HepG2 (cell line): ENCODE measurements around the gene SERPINA9. TPM values are rescaled to one million over a fixed set of nuclear protein-coding genes. Genes with fewer than 3 reads are reported as not detected.

Experiments used
- ATAC-seq: fragments of 200-7000 bp; cut with Tn5 transposase; 3 replicates; pipeline ENCODE4 v1.9.1; 2020; ENCODE audit warnings: mild to moderate bottlenecking, moderate library complexity
- BruUV-seq: library from RNA; stranded (reverse); fragments of 400-500 nt; replicated peaks from 2 replicates; lab custom pipeline; 2021; lab: Mats Ljungman, UMichigan
- CTCF ChIA-PET: fragments of 300-600 bp; formaldehyde crosslinking; extraction: SDS; loops from one replicate; lab custom pipeline; 2021; ENCODE audit warnings: low total read pairs, inconsistent platforms, low intra/inter-chr PET ratio; lab: Yijun Ruan, JAX
- POLR2A ChIA-PET: fragments of 350-600 bp; sonication (Branson Sonifier 250); formaldehyde crosslinking; loops from one replicate; lab custom pipeline; 2020; ENCODE audit warnings: antibody characterized with exemption, inconsistent platforms; lab: Yijun Ruan, JAX
- DNase-seq: peaks from one replicate; pipeline ENCODE4 v3.0.0-alpha.2; 2015; ENCODE audit warnings: low spot score
- FAIRE-seq: peaks from 3 replicates; lab custom pipeline; 2011; peaks lifted over from hg19 to GRCh38; lab: Jason Lieb, UNC
- H2AFZ ChIP-seq: one replicate; pipeline ENCODE4 v1.6.1; 2011; ENCODE audit warnings: low read length, inconsistent platforms
- H3K27ac ChIP-seq: fragments of 300-600 bp; 3 replicates; pipeline ENCODE4 v1.8.0; 2011; ENCODE audit warnings: mixed run types, mild to moderate bottlenecking, mixed read lengths, low read length, inconsistent platforms; ENCODE audit not compliant: insufficient read depth; ENCODE audit errors: extremely low read length
- H3K27me3 ChIP-seq, 2 experiments: fragments of 200-600 bp in 1 of 2; 2 replicates in 1 of 2; 3 replicates in 1 of 2; pipeline versions ENCODE4 v1.6.0 to v1.8.0; 2011; ENCODE audit warnings: low read length in 2 of 2, mild to moderate bottlenecking in 2 of 2, moderate library complexity in 2 of 2, inconsistent platforms in 1 of 2; ENCODE audit not compliant: insufficient read depth in 2 of 2, control insufficient read depth in 1 of 2
- H3K36me3 ChIP-seq, 2 experiments: fragments of 200-600 bp in 1 of 2; replicated peaks in 1 of 2; 2 replicates in 1 of 2; 3 replicates in 1 of 2; pipeline versions ENCODE4 v1.5.1 to v1.8.0; 2011; ENCODE audit warnings: low read length in 2 of 2, inconsistent platforms in 1 of 2; ENCODE audit not compliant: insufficient read depth in 2 of 2, control insufficient read depth in 1 of 2
- H3K4me1 ChIP-seq: 2 replicates; pipeline ENCODE4 v1.5.1; 2012; ENCODE audit warnings: low read length, inconsistent platforms; ENCODE audit not compliant: insufficient read depth
- H3K4me2 ChIP-seq: 2 replicates; pipeline ENCODE4 v1.6.0; 2011; ENCODE audit warnings: low read depth, low read length, inconsistent platforms
- H3K4me3 ChIP-seq, 3 experiments: fragments of 200-600 bp in 1 of 3; sonication (generic), shearing (Covaris generic) in 1 of 3; replicated peaks in 1 of 3; 2 replicates each; pipeline ENCODE4 v1.5.1; 2011 to 2016; ENCODE audit warnings: low read length in 3 of 3, inconsistent platforms in 2 of 3, low read depth in 2 of 3, mild to moderate bottlenecking in 2 of 3, control low read depth in 1 of 3, mixed read lengths in 1 of 3; ENCODE audit not compliant: insufficient read depth in 1 of 3
- H3K79me2 ChIP-seq: one replicate; pipeline ENCODE4 v1.6.1; 2011; ENCODE audit warnings: low read length, inconsistent platforms; ENCODE audit not compliant: insufficient read depth
- H3K9ac ChIP-seq: 2 replicates; pipeline ENCODE4 v1.6.0; 2011; ENCODE audit warnings: mild to moderate bottlenecking, low read depth, low read length, inconsistent platforms; ENCODE audit not compliant: insufficient read depth
- H3K9me3 ChIP-seq: 2 replicates; pipeline ENCODE4 v1.5.1; 2012; ENCODE audit warnings: mild to moderate bottlenecking, low read length
- H4K20me1 ChIP-seq: 2 replicates; pipeline ENCODE4 v1.6.0; 2011; ENCODE audit warnings: inconsistent platforms, mild to moderate bottlenecking, low read length, moderate library complexity; ENCODE audit not compliant: insufficient read depth
- ATF1 ChIP-seq: IDR thresholded peaks from 2 replicates; pipeline ENCODE4 v1.6.1; 2016; ENCODE audit warnings: mild to moderate bottlenecking, control low read depth
- JUN ChIP-seq: sonication (generic); formaldehyde crosslinking; IDR thresholded peaks from 2 replicates; pipeline ENCODE4 v1.4.0; 2020; ENCODE audit warnings: mild to moderate bottlenecking, missing genetic modification reagents
- MEIS1 ChIP-seq: sonication (generic); formaldehyde crosslinking; IDR thresholded peaks from 2 replicates; pipeline ENCODE4 v1.9.0; 2021; ENCODE audit warnings: mild to moderate bottlenecking, missing genetic modification reagents, moderate library complexity, borderline replicate concordance
- NFIC ChIP-seq: IDR thresholded peaks from 2 replicates; pipeline ENCODE4 v1.6.1; 2012; ENCODE audit warnings: mild to moderate bottlenecking, low read length, inconsistent platforms
- RNF2 ChIP-seq: fragments of 450-650 bp; conservative IDR thresholded peaks from 2 replicates; pipeline ENCODE4 v1.6.1; 2016; ENCODE audit warnings: low read depth
- SALL1 ChIP-seq: sonication (generic); formaldehyde crosslinking; IDR thresholded peaks from 2 replicates; pipeline ENCODE4 v1.8.0; 2022; ENCODE audit warnings: mild to moderate bottlenecking, missing genetic modification reagents
- SRY ChIP-seq: sonication (generic); formaldehyde crosslinking; IDR thresholded peaks from 2 replicates; pipeline ENCODE4 v1.8.0; 2022; ENCODE audit warnings: mild to moderate bottlenecking, missing genetic modification reagents
- TARDBP ChIP-seq: sonication (generic); formaldehyde crosslinking; IDR thresholded peaks from 2 replicates; pipeline ENCODE4 v1.8.0; 2022; ENCODE audit warnings: mild to moderate bottlenecking, missing genetic modification reagents
- TBX2 ChIP-seq: sonication (generic); formaldehyde crosslinking; IDR thresholded peaks from 2 replicates; pipeline ENCODE4 v1.5.0; 2020; ENCODE audit warnings: missing genetic modification reagents, mild to moderate bottlenecking, borderline replicate concordance
- TP53 ChIP-seq: sonication (generic); formaldehyde crosslinking; conservative IDR thresholded peaks from 2 replicates; pipeline ENCODE4 v1.4.0; 2020; ENCODE audit warnings: missing genetic modification reagents
- ZFP36 ChIP-seq: fragments of 150-350 bp; IDR thresholded peaks from 2 replicates; pipeline ENCODE4 v1.6.1; 2018; ENCODE audit warnings: borderline replicate concordance, low read length, low read depth; ENCODE audit not compliant: partially characterized antibody
- ZNF296 ChIP-seq: sonication (generic); formaldehyde crosslinking; conservative IDR thresholded peaks from 2 replicates; pipeline ENCODE4 v1.5.0; 2020; ENCODE audit warnings: mild to moderate bottlenecking, missing genetic modification reagents
- ZNF431 ChIP-seq: sonication (generic); formaldehyde crosslinking; IDR thresholded peaks from 2 replicates; pipeline ENCODE4 v1.9.0; 2022; ENCODE audit warnings: missing genetic modification reagents, low read depth, mild to moderate bottlenecking, borderline replicate concordance
- ZNF557 ChIP-seq: sonication (generic); formaldehyde crosslinking; IDR thresholded peaks from 2 replicates; pipeline ENCODE4 v1.4.0; 2020; ENCODE audit warnings: missing genetic modification reagents
- ZNF563 ChIP-seq: sonication (generic); formaldehyde crosslinking; IDR thresholded peaks from 2 replicates; pipeline ENCODE4 v1.8.0; 2022; ENCODE audit warnings: mild to moderate bottlenecking, moderate library complexity, missing genetic modification reagents
- ZNF672 ChIP-seq: sonication (generic); formaldehyde crosslinking; IDR thresholded peaks from 2 replicates; pipeline ENCODE4 v1.8.1; 2022; ENCODE audit warnings: missing genetic modification reagents
- ZNF792 ChIP-seq: IDR thresholded peaks from 2 replicates; pipeline ENCODE4 v1.6.1; 2016
- WGBS: methylation state at CpG from one replicate; pipeline ENCODE4 v1.1.6; 2017; ENCODE audit warnings: low lambda C conversion rate; 5-methylcytosine and 5-hydroxymethylcytosine counted together
- in situ Hi-C: cut with HindIII; loops from 2 replicates; pipeline ENCODE4 v1.10.0; 2017; ENCODE audit warnings: low pct_unique_long_range_greater_than_20kb; ENCODE audit not compliant: extremely low pct_ligation_motif_present
- intact Hi-C: fragments of 100-400 bp; cut with micrococcal nuclease; formaldehyde crosslinking; loops from one replicate; pipeline ENCODE4 v1.10.0; 2022; ENCODE audit not compliant: unreplicated experiment
- polyA plus RNA-seq, 8 experiments: library from polyadenylated mRNA; depleted of rRNA in 3 of 8; stranded (reverse) in 7 of 8; unstranded in 1 of 8; fragments of >200 nt; fragmentation: Illumina TruSeq in 4 of 8; extraction: Trizol in 4 of 8; gene quantifications; 2 replicates each; pipeline versions ENCODE4 v1.2.1 to v1.2.3, GENCODE V29; 2011 to 2016; ENCODE audit warnings: low read depth in 4 of 8, missing spikeins in 1 of 8, mixed read lengths in 1 of 8; ENCODE audit not compliant: insufficient read depth in 1 of 8
- total RNA-seq, 5 experiments: library from RNA; depleted of rRNA; stranded (reverse); fragments of >200 nt; fragmentation: Illumina TruSeq; extraction: Trizol; gene quantifications; 2 replicates each; pipeline ENCODE4 v1.2.3, GENCODE V29; 2016; ENCODE audit warnings: low read depth in 1 of 5
- TF ChIP-seq, protein P1 (sequence below): sonication (generic); formaldehyde crosslinking; IDR thresholded peaks from 2 replicates; pipeline ENCODE4 v1.4.0; 2020; ENCODE audit warnings: missing genetic modification reagents, low read depth, mild to moderate bottlenecking, borderline replicate concordance
- TF ChIP-seq, protein P2 (sequence below): sonication (generic); formaldehyde crosslinking; IDR thresholded peaks from 2 replicates; pipeline ENCODE4 v1.5.1; 2020; ENCODE audit warnings: missing genetic modification reagents, mild to moderate bottlenecking, borderline replicate concordance
- TF ChIP-seq, protein P3 (sequence below): sonication (generic); formaldehyde crosslinking; IDR thresholded peaks from 2 replicates; pipeline ENCODE4 v1.5.0; 2020; ENCODE audit warnings: missing genetic modification reagents
- TF ChIP-seq, protein P4 (sequence below): sonication (generic); formaldehyde crosslinking; IDR thresholded peaks from 2 replicates; pipeline ENCODE4 v1.4.0; 2020; ENCODE audit warnings: missing genetic modification reagents

Gene SERPINA9
- total and polyA plus RNA-seq, 2 of the 13 experiments (the other 11 are each of a cell fraction or from before 2014, with no cell fraction given): 0.21 TPM; not detected in 1

DNA sequence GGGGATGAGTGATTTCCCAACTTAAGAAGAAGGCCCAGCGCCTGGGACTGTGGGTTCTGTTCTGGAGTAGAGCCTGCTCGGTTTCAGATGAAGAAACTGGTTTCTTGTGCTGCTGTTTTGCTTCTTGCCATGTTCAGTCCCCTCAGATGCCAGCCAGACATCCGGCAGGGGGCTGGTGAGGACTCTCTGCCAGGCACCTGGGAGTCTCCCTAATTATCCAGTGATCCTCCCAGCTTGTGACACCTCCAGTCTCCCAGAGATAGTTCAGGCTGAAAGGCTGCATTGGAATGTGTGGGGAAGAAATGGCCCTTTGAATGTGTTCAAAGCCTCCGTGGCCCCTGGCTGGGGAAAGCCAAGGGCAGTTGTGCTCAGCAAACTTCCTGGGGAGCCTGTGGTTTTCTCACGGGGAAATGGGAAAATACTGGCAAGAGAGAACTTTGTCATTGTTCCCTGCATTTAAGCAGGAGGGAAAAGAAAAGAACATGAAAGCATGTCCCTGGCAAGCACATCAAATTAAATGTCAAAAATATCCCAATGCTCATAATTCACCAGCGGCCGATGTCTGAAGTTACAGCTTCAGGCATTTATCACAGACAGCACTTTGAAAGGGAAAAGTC, 41.8 kb upstream of the SERPINA9 start (continued):
- TF ChIP-seq ZNF792 (CRISPR knock-in tag): no peak
- peak; percentile 56; the same call in 1 of the 2 replicates for TF ChIP-seq NFIC
- peak; percentile 94 for TF ChIP-seq TBX2
- TF ChIP-seq TARDBP (CRISPR knock-in tag): 0 out of 2 replicates have a peak, but pooled peaks have one; percentile 32
- TF ChIP-seq RNF2: no peak

DNA sequence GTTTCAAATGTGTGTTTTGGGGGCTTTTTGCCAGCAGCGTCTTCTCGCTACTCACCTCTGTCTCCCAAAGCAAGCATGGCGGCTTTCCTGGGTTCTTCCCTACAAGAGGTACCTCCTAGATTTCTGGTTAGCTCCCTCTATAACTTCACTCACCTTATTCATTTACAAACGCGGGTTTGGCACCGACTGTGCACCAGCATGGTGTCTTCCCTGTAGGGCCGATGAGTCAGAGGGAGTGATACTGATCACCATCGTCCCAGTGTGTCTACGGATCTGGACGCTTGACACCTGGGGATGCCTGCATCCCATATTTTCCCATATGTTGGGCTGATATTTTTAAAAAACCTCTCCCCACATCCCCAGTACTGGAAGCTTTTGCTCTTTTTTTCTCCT, 41.2 kb upstream of the SERPINA9 start:
- ATAC-seq (no peak), FAIRE-seq (no peak), DNase-seq (no peak)
- Histone ChIP-seq H4K20me1 (no peaks in the 10 kb centered on the region), H3K4me3 (no peak overlapping the region), H3K27ac (no peak overlapping the region), H2AFZ (no peak overlapping the region), H3K9me3 (no peaks in the 10 kb centered on the region), H3K27me3 (no peaks in the 10 kb centered on the region), H3K79me2 (no peaks in the 10 kb centered on the region), H3K4me1 (peaks cover 91% of the 10 kb centered on the region), H3K9ac (no peak overlapping the region), H3K36me3 (no peaks in the 10 kb centered on the region), H3K4me2 (peak overlapping the region; percentile 53; the same call in 1 of the 2 replicates)
- CTCF ChIA-PET: no interaction called here
- intact Hi-C loops: no loop called here
- in situ Hi-C loops: no loop called here
- POLR2A ChIA-PET: no interaction called here
- 73% methylated on average over 10 of the region's 10 CpGs for WGBS
- BruUV-seq: no TSS peak
- TF ChIP-seq ATF1 (CRISPR knock-in tag) (no peak), ZFP36 (no peak), ZNF557 (CRISPR knock-in tag) (no peak), ZNF672 (CRISPR knock-in tag) (no peak), ZNF296 (CRISPR knock-in tag) (no peak), ZNF431 (CRISPR knock-in tag) (no peak), SRY (CRISPR knock-in tag) (no peak), SALL1 (CRISPR knock-in tag) (no peak), ZNF563 (no peak), TP53 (CRISPR knock-in tag) (no peak), JUN (no peak), MEIS1 (CRISPR knock-in tag) (no peak)
- TF ChIP-seq, protein P1, sequence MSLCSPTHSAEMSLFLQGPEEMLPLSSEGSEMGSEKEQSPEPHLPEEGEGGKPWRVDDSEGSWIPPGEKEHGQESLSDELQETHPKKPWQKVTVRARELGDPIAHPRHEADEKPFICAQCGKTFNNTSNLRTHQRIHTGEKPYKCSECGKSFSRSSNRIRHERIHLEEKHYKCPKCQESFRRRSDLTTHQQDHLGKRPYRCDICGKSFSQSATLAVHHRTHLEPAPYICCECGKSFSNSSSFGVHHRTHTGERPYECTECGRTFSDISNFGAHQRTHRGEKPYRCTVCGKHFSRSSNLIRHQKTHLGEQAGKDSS (CRISPR knock-in tag): no peak
- TF ChIP-seq, protein P2, sequence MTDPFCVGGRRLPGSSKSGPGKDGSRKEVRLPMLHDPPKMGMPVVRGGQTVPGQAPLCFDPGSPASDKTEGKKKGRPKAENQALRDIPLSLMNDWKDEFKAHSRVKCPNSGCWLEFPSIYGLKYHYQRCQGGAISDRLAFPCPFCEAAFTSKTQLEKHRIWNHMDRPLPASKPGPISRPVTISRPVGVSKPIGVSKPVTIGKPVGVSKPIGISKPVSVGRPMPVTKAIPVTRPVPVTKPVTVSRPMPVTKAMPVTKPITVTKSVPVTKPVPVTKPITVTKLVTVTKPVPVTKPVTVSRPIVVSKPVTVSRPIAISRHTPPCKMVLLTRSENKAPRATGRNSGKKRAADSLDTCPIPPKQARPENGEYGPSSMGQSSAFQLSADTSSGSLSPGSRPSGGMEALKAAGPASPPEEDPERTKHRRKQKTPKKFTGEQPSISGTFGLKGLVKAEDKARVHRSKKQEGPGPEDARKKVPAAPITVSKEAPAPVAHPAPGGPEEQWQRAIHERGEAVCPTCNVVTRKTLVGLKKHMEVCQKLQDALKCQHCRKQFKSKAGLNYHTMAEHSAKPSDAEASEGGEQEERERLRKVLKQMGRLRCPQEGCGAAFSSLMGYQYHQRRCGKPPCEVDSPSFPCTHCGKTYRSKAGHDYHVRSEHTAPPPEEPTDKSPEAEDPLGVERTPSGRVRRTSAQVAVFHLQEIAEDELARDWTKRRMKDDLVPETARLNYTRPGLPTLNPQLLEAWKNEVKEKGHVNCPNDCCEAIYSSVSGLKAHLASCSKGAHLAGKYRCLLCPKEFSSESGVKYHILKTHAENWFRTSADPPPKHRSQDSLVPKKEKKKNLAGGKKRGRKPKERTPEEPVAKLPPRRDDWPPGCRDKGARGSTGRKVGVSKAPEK (CRISPR knock-in tag): no peak
- TF ChIP-seq, protein P3, sequence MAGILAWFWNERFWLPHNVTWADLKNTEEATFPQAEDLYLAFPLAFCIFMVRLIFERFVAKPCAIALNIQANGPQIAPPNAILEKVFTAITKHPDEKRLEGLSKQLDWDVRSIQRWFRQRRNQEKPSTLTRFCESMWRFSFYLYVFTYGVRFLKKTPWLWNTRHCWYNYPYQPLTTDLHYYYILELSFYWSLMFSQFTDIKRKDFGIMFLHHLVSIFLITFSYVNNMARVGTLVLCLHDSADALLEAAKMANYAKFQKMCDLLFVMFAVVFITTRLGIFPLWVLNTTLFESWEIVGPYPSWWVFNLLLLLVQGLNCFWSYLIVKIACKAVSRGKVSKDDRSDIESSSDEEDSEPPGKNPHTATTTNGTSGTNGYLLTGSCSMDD (CRISPR knock-in tag): no peak
- TF ChIP-seq, protein P4, sequence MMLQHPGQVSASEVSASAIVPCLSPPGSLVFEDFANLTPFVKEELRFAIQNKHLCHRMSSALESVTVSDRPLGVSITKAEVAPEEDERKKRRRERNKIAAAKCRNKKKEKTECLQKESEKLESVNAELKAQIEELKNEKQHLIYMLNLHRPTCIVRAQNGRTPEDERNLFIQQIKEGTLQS (CRISPR knock-in tag): no peak
